Measurements from ENCODE around the gene MMRN2. TPM values are rescaled to one million over a fixed set of nuclear protein-coding genes. Genes with fewer than 3 reads are reported as not detected.
"Not testable (repeated sequence)": the region's sequence is repeated elsewhere in the genome, so short reads cannot be mapped to it uniquely, and the experiment has no call there.

The MMRN2 gene
- total and polyA plus RNA-seq, 7 donors, result 0.92 to 23.3 (median 8.6) TPM

- TF ChIP-seq CTCF (IDR thresholded peaks at IDR 0.05) (no peak), EP300 (IDR thresholded peaks at IDR 0.05) (peak in 1 of 4 donors; percentile 22), POLR2A (IDR thresholded peaks at IDR 0.05) (no peak), POLR2AphosphoS5 (IDR thresholded peaks at IDR 0.05) (peak in 1 of 4 donors; percentile 20)
- Histone ChIP-seq H3K4me3 (no peak overlapping the region), H3K36me3 (no peaks in the 10 kb centered on the region), H3K27ac (peak overlapping the region; percentile 49 to 59 (median 56)), H3K9me3 (no peaks in the 10 kb centered on the region), H3K27me3 (no peaks in the 10 kb centered on the region), H3K4me1 (peaks cover 0 to 15% (median 12%) of the 10 kb centered on the region in 4 donors)
- WGBS, 2 donors, result 4 to 33% methylated on average over 3 of the region's 3 CpGs
- DNase-seq, result no peak
- intact Hi-C loops (cut with DNase I), result loop anchor here (10.0 kb wide), 1 partner anchor 575 kb away; no protein-coding TSS in a partner anchor
These were observed 22.6 kb upstream of the MMRN2 start for GRCh38 chr10:86979977-86980448.

- WGBS, 2 donors, result 72 to 93% methylated on average over 4 of the region's 4 CpGs
- intact Hi-C loops (cut with DNase I), result loop anchor here (10.0 kb wide), 1 partner anchor 575 kb away; no protein-coding TSS in a partner anchor
- Histone ChIP-seq H3K9me3 (no peaks in the 10 kb centered on the region), H3K4me3 (no peak overlapping the region), H3K27me3 (no peaks in the 10 kb centered on the region), H3K27ac (peak overlapping the region; percentile 49 to 59 (median 56)), H3K36me3 (no peaks in the 10 kb centered on the region), H3K4me1 (peaks cover 0 to 15% (median 12%) of the 10 kb centered on the region in 4 donors)
- DNase-seq, result no peak
- TF ChIP-seq CTCF (IDR thresholded peaks at IDR 0.05) (no peak), POLR2A (IDR thresholded peaks at IDR 0.05) (no peak), EP300 (IDR thresholded peaks at IDR 0.05) (no peak), POLR2AphosphoS5 (IDR thresholded peaks at IDR 0.05) (no peak)
These were observed 21.9 kb upstream of the MMRN2 start for GRCh38 chr10:86979296-86979818.

- H3K27ac ChIP-seq, result peak overlapping the region; percentile 34 to 59 (median 48)
- not testable (repeated sequence) for DNase-seq, H3K36me3 ChIP-seq, H3K27me3 ChIP-seq, H3K9me3 ChIP-seq, H3K4me3 ChIP-seq
- intact Hi-C loops (cut with DNase I), result loop anchor here (10.0 kb wide), 1 partner anchor 574 kb away; no protein-coding TSS in a partner anchor
- 76 to 86% methylated on average over 3 of the region's 3 CpGs for WGBS, 2 donors
- H3K4me1 ChIP-seq, result peaks cover 0 to 15% (median 12%) of the 10 kb centered on the region in 4 donors
These were observed 21.0 kb upstream of the MMRN2 start for GRCh38 chr10:86978457-86978856.

- no peaks in the 10 kb centered on the region for H3K36me3 ChIP-seq
- DNase-seq, result no peak
- H3K27me3 ChIP-seq, result no peaks in the 10 kb centered on the region
- no peak overlapping the region for H3K4me3 ChIP-seq
- TF ChIP-seq POLR2AphosphoS5 (IDR thresholded peaks at IDR 0.05) (no peak), POLR2A (IDR thresholded peaks at IDR 0.05) (no peak), EP300 (IDR thresholded peaks at IDR 0.05) (no peak), CTCF (IDR thresholded peaks at IDR 0.05) (no peak)
- 87% methylated on average over 5 of the region's 5 CpGs for WGBS, 2 donors
- H3K27ac ChIP-seq, result no peak overlapping the region
- peaks cover 0 to 21% (median 18%) of the 10 kb centered on the region in 4 donors for H3K4me1 ChIP-seq
- H3K9me3 ChIP-seq, result no peaks in the 10 kb centered on the region
- intact Hi-C loops (cut with DNase I), result loop anchor here (10.0 kb wide), 1 partner anchor 572 kb away; no protein-coding TSS in a partner anchor
These were observed 19.1 kb upstream of the MMRN2 start for GRCh38 chr10:86976362-86977056.

GRCh38 chr10:86974484-86974883, 17.1 kb upstream of the MMRN2 start:
- Histone ChIP-seq H3K36me3 (no peaks in the 10 kb centered on the region), H3K4me3 (no peak overlapping the region), H3K4me1 (peaks cover 0 to 22% (median 16%) of the 10 kb centered on the region in 4 donors), H3K27me3 (no peaks in the 10 kb centered on the region), H3K9me3 (no peaks in the 10 kb centered on the region), H3K27ac (peak overlapping the region in 1 of 4 donors; percentile 14)
- no peak for DNase-seq
- TF ChIP-seq EP300 (IDR thresholded peaks at IDR 0.05), result no peak
- no peak for TF ChIP-seq POLR2A (IDR thresholded peaks at IDR 0.05)
- TF ChIP-seq POLR2AphosphoS5 (IDR thresholded peaks at IDR 0.05), result no peak
- no peak for TF ChIP-seq CTCF (IDR thresholded peaks at IDR 0.05)
- WGBS, 2 donors, result 84 to 90% methylated on average over 7 of the region's 7 CpGs
- intact Hi-C loops (cut with DNase I), result loop anchor here (10.0 kb wide), 1 partner anchor 570 kb away; no protein-coding TSS in a partner anchor

Measured in sigmoid colon (tissue), 7 donors.